ENCODE results near the gene AP4M1. TPM values are rescaled to one million over a fixed set of nuclear protein-coding genes. Genes with fewer than 3 reads are reported as not detected.

AP4M1 gene
- total and polyA plus RNA-seq, 10 of the 15 experiments (the other 5 are each of a cell fraction or from before 2014, with no cell fraction given) = 0.77 to 16.1 (median 13.0) TPM

DNA sequence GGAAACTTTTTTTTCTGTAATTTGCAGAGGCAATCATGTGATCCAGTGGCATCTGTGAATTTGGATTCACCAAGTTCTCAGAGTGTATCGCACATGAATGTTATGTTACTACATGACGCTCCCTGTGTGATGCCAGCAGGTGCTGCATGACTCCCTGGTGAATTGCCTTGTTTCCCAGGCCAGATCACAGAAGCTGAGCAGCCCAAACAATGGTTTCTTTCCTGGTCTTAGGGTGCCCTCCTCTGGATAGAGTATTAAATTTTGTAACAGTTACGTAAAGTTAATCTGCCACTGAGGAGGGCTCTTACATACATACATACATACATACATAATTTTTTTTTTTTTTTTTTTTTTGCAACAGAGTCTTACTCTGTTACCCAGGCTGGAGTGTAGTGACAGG, 48.2 kb upstream of the AP4M1 start:
- intact Hi-C loops (cut with micrococcal nuclease; ENCODE audit: unreplicated experiment) = no loop called here
- ATAC-seq (peak; percentile 25; the same call in 2 of the 3 replicates), FAIRE-seq (no peak), DNase-seq (ENCODE audit: low read depth, low spot score) (no peak)
- peaks cover 0 to 1% of the 10 kb centered on the region in 2 experiments; a peak in 1 of 4 replicates for H3K36me3 ChIP-seq (ENCODE audit: control insufficient read depth in 2 of 2, insufficient read depth in 2 of 2, low read length in 1 of 2)
- BruUV-seq (replicated peaks) = no TSS peak
- peaks cover 3% of the 10 kb centered on the region; the same call in 1 of the 2 replicates for H3K79me2 ChIP-seq (ENCODE audit: control insufficient read depth, insufficient read depth, low read length)
- ChIA-PET POLR2A (interaction anchor here (0.6 to 1.0 kb wide), 3 partner anchors 24 to 637 kb away, joined by 3 to 9 read pairs (median 8); no protein-coding TSS in a partner anchor), CTCF (interaction anchor here (0.7 to 3.3 kb wide), 6 partner anchors 11 to 382 kb away, joined by 3 to 39 read pairs (median 4); no protein-coding TSS in a partner anchor), RAD21 (ENCODE audit: unreplicated experiment) (interaction anchor here (0.7 to 1.3 kb wide), 4 partner anchors 57 to 140 kb away, joined by 3 to 4 read pairs (median 4); no protein-coding TSS in a partner anchor), SMC1A (ENCODE audit: uncharacterized antibody, unreplicated experiment) (interaction anchor here (0.8 to 1.6 kb wide), 6 partner anchors 10 to 285 kb away, joined by 3 to 8 read pairs (median 4); partner anchors contain the start of gene ZNF3)
- H4K20me1 ChIP-seq (ENCODE audit: control insufficient read depth, insufficient read depth) = no peaks in the 10 kb centered on the region
- H3K27ac ChIP-seq (ENCODE audit: control insufficient read depth, insufficient read depth) = no peak overlapping the region
- 64% methylated on average over 3 of the region's 3 CpGs for WGBS (ENCODE audit: insufficient coverage, insufficient replicate concordance, low lambda C conversion rate, missing lambda C conversion rate)
- H3K4me3 ChIP-seq = no peak overlapping the region
- in situ Hi-C loops (cut with MboI) = no loop called here
- H2AFZ ChIP-seq (ENCODE audit: control insufficient read depth, low read depth, low read length) = no peak overlapping the region
- H3K4me2 ChIP-seq (ENCODE audit: control insufficient read depth, insufficient read depth) = no peak overlapping the region
- H3K4me1 ChIP-seq (ENCODE audit: control insufficient read depth, insufficient read depth, low read length) = peaks cover 7% of the 10 kb centered on the region
- no peaks in the 10 kb centered on the region for H3K27me3 ChIP-seq (replicated peaks in 1 of 2; ENCODE audit: control insufficient read depth in 2 of 2, insufficient read depth in 2 of 2, low read length in 1 of 2)
- no peak overlapping the region for H3K9ac ChIP-seq (ENCODE audit: control insufficient read depth, insufficient read depth, low read length)
- TF ChIP-seq RAD21 (IDR thresholded peaks at IDR 0.05; ENCODE audit: insufficient read depth, low read depth, low read length) (peak; percentile 51), BMI1 (IDR thresholded peaks at IDR 0.05; ENCODE audit: borderline replicate concordance) (no peak), YY1 (IDR thresholded peaks at IDR 0.05; ENCODE audit: low read depth, low read length) (no peak), GABPA (IDR thresholded peaks at IDR 0.05; ENCODE audit: low read depth) (no peak), MEF2B (IDR thresholded peaks at IDR 0.05; ENCODE audit: partially characterized antibody, poor library complexity, severe bottlenecking) (peak; percentile 34), MTA2 (IDR thresholded peaks at IDR 0.05; ENCODE audit: low read depth) (no peak), ZNF622 (IDR thresholded peaks at IDR 0.05) (no peak), PML (IDR thresholded peaks at IDR 0.05; ENCODE audit: low read length) (no peak)
- TF ChIP-seq, protein P1, sequence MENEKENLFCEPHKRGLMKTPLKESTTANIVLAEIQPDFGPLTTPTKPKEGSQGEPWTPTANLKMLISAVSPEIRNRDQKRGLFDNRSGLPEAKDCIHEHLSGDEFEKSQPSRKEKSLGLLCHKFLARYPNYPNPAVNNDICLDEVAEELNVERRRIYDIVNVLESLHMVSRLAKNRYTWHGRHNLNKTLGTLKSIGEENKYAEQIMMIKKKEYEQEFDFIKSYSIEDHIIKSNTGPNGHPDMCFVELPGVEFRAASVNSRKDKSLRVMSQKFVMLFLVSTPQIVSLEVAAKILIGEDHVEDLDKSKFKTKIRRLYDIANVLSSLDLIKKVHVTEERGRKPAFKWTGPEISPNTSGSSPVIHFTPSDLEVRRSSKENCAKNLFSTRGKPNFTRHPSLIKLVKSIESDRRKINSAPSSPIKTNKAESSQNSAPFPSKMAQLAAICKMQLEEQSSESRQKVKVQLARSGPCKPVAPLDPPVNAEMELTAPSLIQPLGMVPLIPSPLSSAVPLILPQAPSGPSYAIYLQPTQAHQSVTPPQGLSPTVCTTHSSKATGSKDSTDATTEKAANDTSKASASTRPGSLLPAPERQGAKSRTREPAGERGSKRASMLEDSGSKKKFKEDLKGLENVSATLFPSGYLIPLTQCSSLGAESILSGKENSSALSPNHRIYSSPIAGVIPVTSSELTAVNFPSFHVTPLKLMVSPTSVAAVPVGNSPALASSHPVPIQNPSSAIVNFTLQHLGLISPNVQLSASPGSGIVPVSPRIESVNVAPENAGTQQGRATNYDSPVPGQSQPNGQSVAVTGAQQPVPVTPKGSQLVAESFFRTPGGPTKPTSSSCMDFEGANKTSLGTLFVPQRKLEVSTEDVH (IDR thresholded peaks at IDR 0.05; ENCODE audit: low read depth, partially characterized antibody) = no peak
- TF ChIP-seq, protein P2, sequence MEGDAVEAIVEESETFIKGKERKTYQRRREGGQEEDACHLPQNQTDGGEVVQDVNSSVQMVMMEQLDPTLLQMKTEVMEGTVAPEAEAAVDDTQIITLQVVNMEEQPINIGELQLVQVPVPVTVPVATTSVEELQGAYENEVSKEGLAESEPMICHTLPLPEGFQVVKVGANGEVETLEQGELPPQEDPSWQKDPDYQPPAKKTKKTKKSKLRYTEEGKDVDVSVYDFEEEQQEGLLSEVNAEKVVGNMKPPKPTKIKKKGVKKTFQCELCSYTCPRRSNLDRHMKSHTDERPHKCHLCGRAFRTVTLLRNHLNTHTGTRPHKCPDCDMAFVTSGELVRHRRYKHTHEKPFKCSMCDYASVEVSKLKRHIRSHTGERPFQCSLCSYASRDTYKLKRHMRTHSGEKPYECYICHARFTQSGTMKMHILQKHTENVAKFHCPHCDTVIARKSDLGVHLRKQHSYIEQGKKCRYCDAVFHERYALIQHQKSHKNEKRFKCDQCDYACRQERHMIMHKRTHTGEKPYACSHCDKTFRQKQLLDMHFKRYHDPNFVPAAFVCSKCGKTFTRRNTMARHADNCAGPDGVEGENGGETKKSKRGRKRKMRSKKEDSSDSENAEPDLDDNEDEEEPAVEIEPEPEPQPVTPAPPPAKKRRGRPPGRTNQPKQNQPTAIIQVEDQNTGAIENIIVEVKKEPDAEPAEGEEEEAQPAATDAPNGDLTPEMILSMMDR (IDR thresholded peaks at IDR 0.05 in 2 of 3, conservative IDR thresholded peaks at IDR 0.05 in 1 of 3; ENCODE audit: control insufficient read depth in 2 of 3, extremely low read depth in 1 of 3, insufficient read depth in 1 of 3, low read depth in 3 of 3, low read length in 3 of 3) = peak; percentile 20 to 46 (median 26); a peak in 4 of 6 replicates
- TF ChIP-seq, protein P3, sequence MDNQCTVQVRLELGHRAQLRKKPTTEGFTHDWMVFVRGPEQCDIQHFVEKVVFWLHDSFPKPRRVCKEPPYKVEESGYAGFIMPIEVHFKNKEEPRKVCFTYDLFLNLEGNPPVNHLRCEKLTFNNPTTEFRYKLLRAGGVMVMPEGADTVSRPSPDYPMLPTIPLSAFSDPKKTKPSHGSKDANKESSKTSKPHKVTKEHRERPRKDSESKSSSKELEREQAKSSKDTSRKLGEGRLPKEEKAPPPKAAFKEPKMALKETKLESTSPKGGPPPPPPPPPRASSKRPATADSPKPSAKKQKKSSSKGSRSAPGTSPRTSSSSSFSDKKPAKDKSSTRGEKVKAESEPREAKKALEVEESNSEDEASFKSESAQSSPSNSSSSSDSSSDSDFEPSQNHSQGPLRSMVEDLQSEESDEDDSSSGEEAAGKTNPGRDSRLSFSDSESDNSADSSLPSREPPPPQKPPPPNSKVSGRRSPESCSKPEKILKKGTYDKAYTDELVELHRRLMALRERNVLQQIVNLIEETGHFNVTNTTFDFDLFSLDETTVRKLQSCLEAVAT (IDR thresholded peaks at IDR 0.05) = no peak
- TF ChIP-seq, protein P4, sequence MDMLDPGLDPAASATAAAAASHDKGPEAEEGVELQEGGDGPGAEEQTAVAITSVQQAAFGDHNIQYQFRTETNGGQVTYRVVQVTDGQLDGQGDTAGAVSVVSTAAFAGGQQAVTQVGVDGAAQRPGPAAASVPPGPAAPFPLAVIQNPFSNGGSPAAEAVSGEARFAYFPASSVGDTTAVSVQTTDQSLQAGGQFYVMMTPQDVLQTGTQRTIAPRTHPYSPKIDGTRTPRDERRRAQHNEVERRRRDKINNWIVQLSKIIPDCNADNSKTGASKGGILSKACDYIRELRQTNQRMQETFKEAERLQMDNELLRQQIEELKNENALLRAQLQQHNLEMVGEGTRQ (IDR thresholded peaks at IDR 0.05; ENCODE audit: borderline replicate concordance, low read depth, low read length) = no peak
- H3K9me3 ChIP-seq (replicated peaks; ENCODE audit: control insufficient read depth, insufficient read depth, low read length) = no peaks in the 10 kb centered on the region
